Measurements from ENCODE around the gene APC2.
"Not testable (repeated sequence)": the region's sequence is repeated elsewhere in the genome, so short reads cannot be mapped to it uniquely, and the experiment has no call there.

APC2 gene

DNA sequence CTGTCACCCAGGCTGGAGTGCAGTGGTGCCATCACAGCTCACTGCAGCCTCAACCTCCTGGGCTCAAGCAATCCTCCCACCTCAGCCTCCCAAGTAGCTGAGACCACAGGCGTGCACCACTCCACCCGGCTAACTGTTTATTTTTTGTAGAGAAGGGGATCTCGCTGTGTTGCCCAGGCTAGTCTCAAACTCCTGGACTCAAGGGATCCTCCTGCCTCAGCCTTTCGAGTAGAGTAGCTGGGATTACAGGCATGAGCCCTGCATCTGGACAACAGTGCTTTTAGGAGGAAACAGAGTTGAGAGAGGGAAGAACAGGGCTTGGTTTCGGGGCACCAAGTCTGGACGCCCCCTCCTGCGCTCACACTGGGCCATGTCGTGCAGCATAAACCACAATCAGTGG, 69.9 kb downstream of the APC2 start:
- not testable (repeated sequence) for DNase-seq (ENCODE audit: low read depth); H3K4me3 ChIP-seq (ENCODE audit: low read depth, low read length)

GRCh38 chr19:1520203-1520780, 70.4 kb downstream of the APC2 start:
- H3K4me3 ChIP-seq (ENCODE audit: low read depth, low read length) = no peak overlapping the region
- DNase-seq (ENCODE audit: low read depth) = no peak

DNA sequence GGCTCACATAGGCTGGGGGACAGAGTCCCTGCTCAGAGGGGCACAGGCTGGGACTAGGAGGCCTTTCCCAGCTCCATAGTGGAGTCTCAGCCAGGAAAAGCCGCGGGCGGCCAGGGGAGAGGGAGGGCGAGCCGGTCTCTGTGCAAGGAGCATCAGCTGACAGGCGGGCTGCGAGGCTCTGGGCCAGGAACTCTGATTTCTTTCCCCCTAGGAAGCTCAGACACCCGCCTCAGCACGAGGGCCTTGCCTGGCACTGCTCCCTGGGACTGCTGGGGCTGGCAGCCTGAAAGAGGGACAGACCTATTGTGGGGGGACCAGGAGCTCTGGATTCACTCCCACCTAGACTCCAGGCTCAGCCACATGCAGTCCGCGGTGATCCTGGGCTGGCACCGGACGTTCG, 71.7 kb downstream of the APC2 start:
- H3K4me3 ChIP-seq (ENCODE audit: low read depth, low read length) = no peak overlapping the region
- DNase-seq (ENCODE audit: low read depth) = no peak

- H3K4me3 ChIP-seq (ENCODE audit: low read depth, low read length) = no peak overlapping the region
- no peak for DNase-seq (ENCODE audit: low read depth)
These were observed 72.1 kb downstream of the APC2 start for GRCh38 chr19:1522061-1522460.

DNA sequence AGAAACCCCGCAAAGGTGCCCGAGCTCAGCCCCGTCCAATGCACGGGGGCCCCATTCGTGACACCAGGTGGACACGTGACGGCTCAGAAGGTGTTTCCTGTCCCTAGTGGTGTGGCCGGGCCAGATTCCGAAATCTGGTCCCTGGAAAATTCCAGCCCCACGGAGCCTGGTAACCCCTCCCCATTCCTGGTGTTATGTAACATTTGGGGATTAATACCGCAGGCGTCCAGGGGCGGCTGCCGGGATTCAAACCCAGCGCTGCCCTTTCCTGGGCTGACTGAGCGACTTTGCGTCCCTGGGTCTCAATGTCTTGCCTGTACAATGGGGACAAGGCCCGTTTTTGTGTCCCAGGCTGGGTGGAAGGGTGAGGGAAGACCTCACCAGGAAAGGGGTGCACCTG, 72.9 kb downstream of the APC2 start:
- no peak overlapping the region for H3K4me3 ChIP-seq (ENCODE audit: low read depth, low read length)
- DNase-seq (ENCODE audit: low read depth) = no peak

Data from skeletal muscle cell (primary cell).